SK-N-SH treated with all-trans-retinoic acid at 6 μM for 48 hours (cell line): ENCODE results near the gene MTNR1A.

ENCODE experiments used
- BACH2 ChIP-seq: fragments of 250-450 bp; sonication (Bioruptor Pico); IDR thresholded peaks from 2 replicates; pipeline ENCODE4 v1.9.0; 2021; ENCODE audit warnings: mild to moderate bottlenecking, borderline replicate concordance
- CREB5 ChIP-seq: fragments of 250-450 bp; sonication (Bioruptor Pico); IDR thresholded peaks from 2 replicates; pipeline ENCODE4 v1.5.1; 2020; ENCODE audit warnings: low read depth, mild to moderate bottlenecking, moderate library complexity
- CSDC2 ChIP-seq: fragments of 250-450 bp; sonication (Bioruptor Pico); IDR thresholded peaks from 2 replicates; pipeline ENCODE4 v1.5.0; 2020; ENCODE audit warnings: mild to moderate bottlenecking, moderate library complexity
- CSRNP3 ChIP-seq: fragments of 250-450 bp; sonication (Bioruptor Pico); IDR thresholded peaks from 2 replicates; pipeline ENCODE4 v1.5.1; 2021; ENCODE audit warnings: mild to moderate bottlenecking, moderate library complexity
- ESRRG ChIP-seq: fragments of 250-450 bp; sonication (Bioruptor Pico); IDR thresholded peaks from 2 replicates; pipeline ENCODE4 v1.6.1; 2021; ENCODE audit warnings: mild to moderate bottlenecking
- ISL1 ChIP-seq: fragments of 250-450 bp; sonication (Bioruptor Pico); IDR thresholded peaks from 2 replicates; pipeline ENCODE4 v2.1.2; 2022; ENCODE audit warnings: mild to moderate bottlenecking, moderate library complexity
- PATZ1 ChIP-seq: fragments of 250-450 bp; sonication (Bioruptor Pico); IDR thresholded peaks from 2 replicates; pipeline ENCODE4 v1.8.0; 2020; ENCODE audit warnings: mild to moderate bottlenecking, moderate library complexity, borderline replicate concordance
- POU6F1 ChIP-seq: fragments of 250-450 bp; sonication (Bioruptor Pico); IDR thresholded peaks from 2 replicates; pipeline ENCODE4 v1.8.0; 2021; ENCODE audit warnings: low read depth, mild to moderate bottlenecking, moderate library complexity, borderline replicate concordance
- RARB ChIP-seq: fragments of 250-450 bp; sonication (Bioruptor Pico); IDR thresholded peaks from 2 replicates; pipeline ENCODE4 v1.8.0; 2021; ENCODE audit warnings: mild to moderate bottlenecking, moderate library complexity
- SNAI2 ChIP-seq: fragments of 250-450 bp; sonication (Bioruptor Pico); IDR thresholded peaks from 2 replicates; pipeline ENCODE4 v1.5.0; 2020; ENCODE audit warnings: mild to moderate bottlenecking, moderate library complexity
- TCF4 ChIP-seq: fragments of 250-450 bp; sonication (Bioruptor Pico); IDR thresholded peaks from 2 replicates; pipeline ENCODE4 v1.8.0; 2021; ENCODE audit warnings: mild to moderate bottlenecking, moderate library complexity, borderline replicate concordance
- ZC3H10 ChIP-seq: fragments of 250-450 bp; sonication (Bioruptor Pico); IDR thresholded peaks from 2 replicates; pipeline ENCODE4 v1.5.1; 2021; ENCODE audit warnings: mild to moderate bottlenecking, moderate library complexity
- ZFP3 ChIP-seq: fragments of 250-450 bp; sonication (Bioruptor Pico); IDR thresholded peaks from 2 replicates; pipeline ENCODE4 v1.5.0; 2020; ENCODE audit warnings: mild to moderate bottlenecking, moderate library complexity
- ZFP30 ChIP-seq: fragments of 450-650 bp; formaldehyde crosslinking; IDR thresholded peaks from 2 replicates; pipeline ENCODE4 v1.5.0; 2022; ENCODE audit warnings: mild to moderate bottlenecking, moderate library complexity

DNA sequence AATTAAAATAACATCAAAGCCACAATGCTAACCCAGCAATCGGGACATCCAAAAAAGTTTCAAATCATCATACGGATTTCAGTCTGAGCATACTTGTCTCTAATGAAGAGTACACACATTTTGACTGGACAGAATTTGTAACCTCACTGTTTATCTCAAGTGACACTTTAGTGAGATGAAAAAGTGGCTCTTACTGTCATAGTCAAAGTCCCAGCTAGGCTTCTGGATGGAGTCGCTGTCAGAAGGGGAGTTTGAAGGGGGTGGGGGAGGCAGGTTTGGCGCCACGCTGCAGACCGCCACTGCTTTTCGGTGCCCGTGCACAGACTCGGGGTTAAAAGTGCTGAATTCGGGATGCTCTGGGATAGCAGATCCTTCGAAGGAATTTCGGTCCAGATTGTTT lies 41.0 kb upstream of the MTNR1A start:
- no peak for TF ChIP-seq SNAI2 (CRISPR knock-in tag)
- no peak for TF ChIP-seq CREB5 (CRISPR knock-in tag)
- TF ChIP-seq CSDC2 (CRISPR knock-in tag): no peak
- TF ChIP-seq BACH2 (CRISPR knock-in tag): no peak
- no peak for TF ChIP-seq TCF4 (CRISPR knock-in tag)
- TF ChIP-seq PATZ1 (CRISPR knock-in tag): no peak
- TF ChIP-seq ZFP3 (CRISPR knock-in tag): no peak
- TF ChIP-seq POU6F1: no peak
- no peak for TF ChIP-seq ISL1 (CRISPR knock-in tag)
- no peak for TF ChIP-seq RARB (CRISPR knock-in tag)
- no peak for TF ChIP-seq ZFP30 (CRISPR knock-in tag)
- TF ChIP-seq CSRNP3 (CRISPR knock-in tag): no peak
- no peak for TF ChIP-seq ESRRG (CRISPR knock-in tag)
- TF ChIP-seq ZC3H10 (CRISPR knock-in tag): no peak
